HEK293 (cell line): ENCODE measurements around the gene GIGYF1.

Experiments
- KLF16 ChIP-seq: fragments of 450-650 bp; formaldehyde crosslinking; IDR thresholded peaks from 2 replicates; pipeline ENCODE4 v1.5.1; 2017; ENCODE audit warnings: missing biosample characterization, missing genetic modification characterization
- MYNN ChIP-seq: fragments of 450-650 bp; formaldehyde crosslinking; IDR thresholded peaks from 2 replicates; pipeline ENCODE4 v1.5.1; 2016; ENCODE audit warnings: missing biosample characterization, missing genetic modification characterization, borderline replicate concordance
- PRDM1 ChIP-seq: fragments of 450-650 bp; formaldehyde crosslinking; IDR thresholded peaks from 2 replicates; pipeline ENCODE4; 2016; ENCODE audit warnings: missing biosample characterization, missing genetic modification characterization
- YY1 ChIP-seq: fragments of 450-650 bp; formaldehyde crosslinking; IDR thresholded peaks from 2 replicates; pipeline ENCODE4 v1.5.1; 2018; ENCODE audit warnings: missing biosample characterization, missing genetic modification characterization
- ZBTB7A ChIP-seq: fragments of 450-650 bp; formaldehyde crosslinking; IDR thresholded peaks from 2 replicates; pipeline ENCODE4 v1.5.1; 2016; ENCODE audit warnings: low read depth, missing biosample characterization, missing genetic modification characterization
- ZFP3 ChIP-seq: fragments of 450-650 bp; formaldehyde crosslinking; IDR thresholded peaks from 2 replicates; pipeline ENCODE4 v1.5.1; 2016; ENCODE audit warnings: low read depth, missing biosample characterization, missing genetic modification characterization
- ZFP41 ChIP-seq: fragments of 450-650 bp; formaldehyde crosslinking; IDR thresholded peaks from 2 replicates; pipeline ENCODE4 v1.5.1; 2016; ENCODE audit warnings: missing biosample characterization, missing genetic modification characterization, borderline replicate concordance
- ZNF121 ChIP-seq: fragments of 450-650 bp; formaldehyde crosslinking; IDR thresholded peaks from 2 replicates; pipeline ENCODE4 v1.5.1; 2016; ENCODE audit warnings: missing biosample characterization, missing genetic modification characterization
- ZNF274 ChIP-seq, 2 experiments: fragments of 200-500 bp in 1 of 2; fragments of 450-650 bp in 1 of 2; sonication (Bioruptor generic) in 1 of 2; formaldehyde crosslinking in 1 of 2; IDR thresholded peaks; 2 replicates each; pipeline versions ENCODE4 v1.5.1 to v1.6.1; 2014 to 2016; ENCODE audit warnings: borderline replicate concordance in 1 of 2, inconsistent platforms in 1 of 2, low read length in 1 of 2, missing biosample characterization in 1 of 2, missing genetic modification characterization in 1 of 2
- ZNF558 ChIP-seq: fragments of 450-650 bp; formaldehyde crosslinking; IDR thresholded peaks from 2 replicates; pipeline ENCODE4 v1.5.1; 2016; ENCODE audit warnings: missing biosample characterization, missing genetic modification characterization
- ZNF830 ChIP-seq: fragments of 450-650 bp; IDR thresholded peaks from 2 replicates; pipeline ENCODE4 v1.5.0; 2018; ENCODE audit warnings: missing biosample characterization, missing genetic modification characterization, low read depth, mild to moderate bottlenecking, moderate library complexity
- TF ChIP-seq, protein P1 (sequence below): fragments of 450-650 bp; formaldehyde crosslinking; IDR thresholded peaks from 2 replicates; pipeline ENCODE4 v1.5.1; 2016; ENCODE audit warnings: missing biosample characterization, missing genetic modification characterization
- TF ChIP-seq, protein P2 (sequence below): sonication (generic); formaldehyde crosslinking; IDR thresholded peaks from 2 replicates; pipeline ENCODE4 v1.8.1; 2022; ENCODE audit warnings: mild to moderate bottlenecking, moderate library complexity, missing genetic modification reagents
- TF ChIP-seq, protein P3 (sequence below): fragments of 450-650 bp; formaldehyde crosslinking; IDR thresholded peaks from 2 replicates; pipeline ENCODE4 v1.5.1; 2016; ENCODE audit warnings: missing biosample characterization, missing genetic modification characterization

DNA sequence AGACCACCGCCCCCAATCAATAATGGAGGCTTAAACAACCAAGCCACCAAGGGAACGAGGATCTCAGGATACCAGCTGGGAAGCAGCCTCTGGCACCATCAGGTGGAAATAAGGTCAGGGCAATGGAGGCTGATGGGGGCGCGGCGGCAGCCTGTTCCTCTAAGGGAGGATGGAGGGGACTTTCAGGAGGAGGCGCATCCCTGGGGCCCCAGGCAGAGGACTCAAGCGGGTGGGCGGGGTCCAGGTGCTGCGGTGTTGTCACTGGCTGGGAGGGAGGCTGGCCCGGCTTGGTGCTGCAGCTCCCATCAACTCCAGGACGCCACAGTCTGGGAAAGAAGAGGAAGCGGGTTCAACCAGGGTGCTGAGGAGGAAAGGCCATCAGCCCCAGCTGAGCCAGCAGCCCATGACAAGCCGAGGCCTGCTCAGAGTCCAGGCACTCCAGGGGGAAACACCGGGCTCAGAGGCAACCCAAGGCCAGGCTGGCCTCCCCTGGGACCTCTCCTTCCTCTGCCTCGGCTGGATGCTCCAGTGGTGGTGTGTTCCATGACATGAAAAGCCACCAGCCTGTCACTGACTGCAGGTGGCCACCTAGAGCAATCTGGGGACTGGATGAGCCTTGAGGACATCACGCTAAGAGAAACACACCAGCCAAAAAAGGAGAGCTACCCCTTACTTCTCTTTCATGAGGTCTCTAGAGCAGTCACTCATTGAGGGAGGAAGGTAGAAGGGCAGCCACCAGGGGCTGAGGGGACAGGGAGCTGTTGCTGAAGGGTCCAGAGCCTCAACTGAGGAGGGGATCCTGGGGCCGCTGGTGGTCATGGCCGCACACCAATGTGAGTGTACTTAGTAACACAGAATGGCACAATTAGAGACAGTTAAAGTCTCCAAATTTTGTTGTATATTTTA, 4.6 kb downstream of the GIGYF1 start:
- no peak for TF ChIP-seq ZNF121 (tag by site-specific recombination)
- no peak for TF ChIP-seq KLF16 (tag by site-specific recombination)
- no peak for TF ChIP-seq YY1
- no peak for TF ChIP-seq ZNF830 (tag by site-specific recombination)
- TF ChIP-seq, protein P1, sequence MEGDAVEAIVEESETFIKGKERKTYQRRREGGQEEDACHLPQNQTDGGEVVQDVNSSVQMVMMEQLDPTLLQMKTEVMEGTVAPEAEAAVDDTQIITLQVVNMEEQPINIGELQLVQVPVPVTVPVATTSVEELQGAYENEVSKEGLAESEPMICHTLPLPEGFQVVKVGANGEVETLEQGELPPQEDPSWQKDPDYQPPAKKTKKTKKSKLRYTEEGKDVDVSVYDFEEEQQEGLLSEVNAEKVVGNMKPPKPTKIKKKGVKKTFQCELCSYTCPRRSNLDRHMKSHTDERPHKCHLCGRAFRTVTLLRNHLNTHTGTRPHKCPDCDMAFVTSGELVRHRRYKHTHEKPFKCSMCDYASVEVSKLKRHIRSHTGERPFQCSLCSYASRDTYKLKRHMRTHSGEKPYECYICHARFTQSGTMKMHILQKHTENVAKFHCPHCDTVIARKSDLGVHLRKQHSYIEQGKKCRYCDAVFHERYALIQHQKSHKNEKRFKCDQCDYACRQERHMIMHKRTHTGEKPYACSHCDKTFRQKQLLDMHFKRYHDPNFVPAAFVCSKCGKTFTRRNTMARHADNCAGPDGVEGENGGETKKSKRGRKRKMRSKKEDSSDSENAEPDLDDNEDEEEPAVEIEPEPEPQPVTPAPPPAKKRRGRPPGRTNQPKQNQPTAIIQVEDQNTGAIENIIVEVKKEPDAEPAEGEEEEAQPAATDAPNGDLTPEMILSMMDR (tag by site-specific recombination) = 0 out of 2 replicates have a peak, but pooled peaks have one; percentile 31
- no peak for TF ChIP-seq PRDM1 (tag by site-specific recombination)
- no peak for TF ChIP-seq ZBTB7A (tag by site-specific recombination)
- TF ChIP-seq, protein P2, sequence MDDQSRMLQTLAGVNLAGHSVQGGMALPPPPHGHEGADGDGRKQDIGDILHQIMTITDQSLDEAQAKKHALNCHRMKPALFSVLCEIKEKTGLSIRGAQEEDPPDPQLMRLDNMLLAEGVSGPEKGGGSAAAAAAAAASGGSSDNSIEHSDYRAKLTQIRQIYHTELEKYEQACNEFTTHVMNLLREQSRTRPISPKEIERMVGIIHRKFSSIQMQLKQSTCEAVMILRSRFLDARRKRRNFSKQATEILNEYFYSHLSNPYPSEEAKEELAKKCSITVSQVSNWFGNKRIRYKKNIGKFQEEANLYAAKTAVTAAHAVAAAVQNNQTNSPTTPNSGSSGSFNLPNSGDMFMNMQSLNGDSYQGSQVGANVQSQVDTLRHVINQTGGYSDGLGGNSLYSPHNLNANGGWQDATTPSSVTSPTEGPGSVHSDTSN (CRISPR knock-in tag) = no peak
- TF ChIP-seq, protein P3, sequence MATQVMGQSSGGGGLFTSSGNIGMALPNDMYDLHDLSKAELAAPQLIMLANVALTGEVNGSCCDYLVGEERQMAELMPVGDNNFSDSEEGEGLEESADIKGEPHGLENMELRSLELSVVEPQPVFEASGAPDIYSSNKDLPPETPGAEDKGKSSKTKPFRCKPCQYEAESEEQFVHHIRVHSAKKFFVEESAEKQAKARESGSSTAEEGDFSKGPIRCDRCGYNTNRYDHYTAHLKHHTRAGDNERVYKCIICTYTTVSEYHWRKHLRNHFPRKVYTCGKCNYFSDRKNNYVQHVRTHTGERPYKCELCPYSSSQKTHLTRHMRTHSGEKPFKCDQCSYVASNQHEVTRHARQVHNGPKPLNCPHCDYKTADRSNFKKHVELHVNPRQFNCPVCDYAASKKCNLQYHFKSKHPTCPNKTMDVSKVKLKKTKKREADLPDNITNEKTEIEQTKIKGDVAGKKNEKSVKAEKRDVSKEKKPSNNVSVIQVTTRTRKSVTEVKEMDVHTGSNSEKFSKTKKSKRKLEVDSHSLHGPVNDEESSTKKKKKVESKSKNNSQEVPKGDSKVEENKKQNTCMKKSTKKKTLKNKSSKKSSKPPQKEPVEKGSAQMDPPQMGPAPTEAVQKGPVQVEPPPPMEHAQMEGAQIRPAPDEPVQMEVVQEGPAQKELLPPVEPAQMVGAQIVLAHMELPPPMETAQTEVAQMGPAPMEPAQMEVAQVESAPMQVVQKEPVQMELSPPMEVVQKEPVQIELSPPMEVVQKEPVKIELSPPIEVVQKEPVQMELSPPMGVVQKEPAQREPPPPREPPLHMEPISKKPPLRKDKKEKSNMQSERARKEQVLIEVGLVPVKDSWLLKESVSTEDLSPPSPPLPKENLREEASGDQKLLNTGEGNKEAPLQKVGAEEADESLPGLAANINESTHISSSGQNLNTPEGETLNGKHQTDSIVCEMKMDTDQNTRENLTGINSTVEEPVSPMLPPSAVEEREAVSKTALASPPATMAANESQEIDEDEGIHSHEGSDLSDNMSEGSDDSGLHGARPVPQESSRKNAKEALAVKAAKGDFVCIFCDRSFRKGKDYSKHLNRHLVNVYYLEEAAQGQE (tag by site-specific recombination) = no peak
- no peak for TF ChIP-seq MYNN (tag by site-specific recombination)
- TF ChIP-seq ZNF274 (IDR thresholded peaks at IDR 0.05; ENCODE audit: low read length) = no peak
- TF ChIP-seq ZNF274 (tag by site-specific recombination; IDR thresholded peaks at IDR 0.05; ENCODE audit: borderline replicate concordance) = no peak
- TF ChIP-seq ZFP3 (tag by site-specific recombination) = no peak
- TF ChIP-seq ZNF558 (tag by site-specific recombination) = no peak
- no peak for TF ChIP-seq ZFP41
